ENCODE data around the gene SPEN.

SPEN gene

GRCh38 chr1:15852828-15853302 is 5.4 kb downstream of the SPEN start:
- no peak for DNase-seq (ENCODE audit: low spot score)

GRCh38 chr1:15856888-15857287 is 9.4 kb downstream of the SPEN start:
- DNase-seq (ENCODE audit: low spot score), result no peak

GRCh38 chr1:15858069-15858670 is 10.7 kb downstream of the SPEN start:
- no peak for DNase-seq (ENCODE audit: low spot score)

- DNase-seq (ENCODE audit: low spot score), result no peak
Observed at GRCh38 chr1:15858672-15859372, 11.3 kb downstream of the SPEN start.

- no peak for DNase-seq (ENCODE audit: low spot score)
Observed at GRCh38 chr1:15863156-15863901, 15.8 kb downstream of the SPEN start.

- DNase-seq (ENCODE audit: low spot score), result no peak
Observed at GRCh38 chr1:15866721-15867201, 19.3 kb downstream of the SPEN start.

- no peak for DNase-seq (ENCODE audit: low spot score)
Observed at GRCh38 chr1:15867288-15867687, 19.8 kb downstream of the SPEN start.

GRCh38 chr1:15869413-15869812 is 21.9 kb downstream of the SPEN start:
- DNase-seq (ENCODE audit: low spot score), result no peak

- DNase-seq (ENCODE audit: low spot score), result no peak
Observed at GRCh38 chr1:15870421-15870820, 22.9 kb downstream of the SPEN start.

GRCh38 chr1:15874471-15874870 is 27.0 kb downstream of the SPEN start:
- DNase-seq (ENCODE audit: low spot score), result no peak

GRCh38 chr1:15876357-15877055 is 29.0 kb downstream of the SPEN start:
- no peak for DNase-seq (ENCODE audit: low spot score)

- no peak for DNase-seq (ENCODE audit: low spot score)
Observed at GRCh38 chr1:15881961-15882360, 34.5 kb downstream of the SPEN start.

GRCh38 chr1:15882665-15883064 is 35.2 kb downstream of the SPEN start:
- DNase-seq (ENCODE audit: low spot score), result no peak

- no peak for DNase-seq (ENCODE audit: low spot score)
Observed at GRCh38 chr1:15883326-15883725, 35.8 kb downstream of the SPEN start.

- no peak for DNase-seq (ENCODE audit: low spot score)
Observed at GRCh38 chr1:15884477-15884876, 37.0 kb downstream of the SPEN start.

- DNase-seq (ENCODE audit: low spot score), result no peak
Observed at GRCh38 chr1:15885269-15885668, 37.8 kb downstream of the SPEN start.

- DNase-seq (ENCODE audit: low spot score), result peak; percentile 83
Observed at GRCh38 chr1:15885701-15886610, 38.4 kb downstream of the SPEN start.

- no peak for DNase-seq (ENCODE audit: low spot score)
Observed at GRCh38 chr1:15886611-15887167, 39.2 kb downstream of the SPEN start.

- DNase-seq (ENCODE audit: low spot score), result peak; percentile 52
Observed at GRCh38 chr1:15892857-15893599, 45.5 kb downstream of the SPEN start.

- DNase-seq (ENCODE audit: low spot score), result no peak
Observed at GRCh38 chr1:15895233-15895632, 47.7 kb downstream of the SPEN start.

All from hepatic stellate cell (primary cell).